ENCODE measurements around the gene NIN.

GRCh38 chr14:50804181-50804721 is 26.7 kb downstream of the NIN start:
- TF ChIP-seq, protein P1, sequence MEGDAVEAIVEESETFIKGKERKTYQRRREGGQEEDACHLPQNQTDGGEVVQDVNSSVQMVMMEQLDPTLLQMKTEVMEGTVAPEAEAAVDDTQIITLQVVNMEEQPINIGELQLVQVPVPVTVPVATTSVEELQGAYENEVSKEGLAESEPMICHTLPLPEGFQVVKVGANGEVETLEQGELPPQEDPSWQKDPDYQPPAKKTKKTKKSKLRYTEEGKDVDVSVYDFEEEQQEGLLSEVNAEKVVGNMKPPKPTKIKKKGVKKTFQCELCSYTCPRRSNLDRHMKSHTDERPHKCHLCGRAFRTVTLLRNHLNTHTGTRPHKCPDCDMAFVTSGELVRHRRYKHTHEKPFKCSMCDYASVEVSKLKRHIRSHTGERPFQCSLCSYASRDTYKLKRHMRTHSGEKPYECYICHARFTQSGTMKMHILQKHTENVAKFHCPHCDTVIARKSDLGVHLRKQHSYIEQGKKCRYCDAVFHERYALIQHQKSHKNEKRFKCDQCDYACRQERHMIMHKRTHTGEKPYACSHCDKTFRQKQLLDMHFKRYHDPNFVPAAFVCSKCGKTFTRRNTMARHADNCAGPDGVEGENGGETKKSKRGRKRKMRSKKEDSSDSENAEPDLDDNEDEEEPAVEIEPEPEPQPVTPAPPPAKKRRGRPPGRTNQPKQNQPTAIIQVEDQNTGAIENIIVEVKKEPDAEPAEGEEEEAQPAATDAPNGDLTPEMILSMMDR (IDR thresholded peaks at IDR 0.05), result no peak
- TF ChIP-seq POLR2A (IDR thresholded peaks at IDR 0.05), result no peak
